HCT116 (cell line): Measurements from ENCODE around the gene THADA.

Experiments
- EZH2 ChIP-seq: fragments of 200-600 bp; sonication (generic); IDR thresholded peaks from 2 replicates; pipeline ENCODE4 v1.6.1; 2017; ENCODE audit warnings: antibody characterized with exemption, mixed run types
- EZH2phosphoT487 ChIP-seq: fragments of 200-600 bp; IDR thresholded peaks from 2 replicates; pipeline ENCODE4 v1.6.1; 2018; ENCODE audit warnings: antibody characterized with exemption, borderline replicate concordance
- POLR2A ChIP-seq: IDR thresholded peaks from 2 replicates; pipeline ENCODE4 v1.7.0; 2011; ENCODE audit warnings: borderline replicate concordance; ENCODE audit not compliant: insufficient read depth, insufficient read length; ENCODE audit errors: extremely low read depth

GRCh38 chr2:43631618-43632317 lies 35.9 kb upstream of the THADA start:
- TF ChIP-seq EZH2phosphoT487 (no peak), POLR2A (no peak), EZH2 (no peak)
